HG03196 (cell line): ENCODE measurements around the gene PAX9.
"Not testable (repeated sequence)": the region's sequence is repeated elsewhere in the genome, so short reads cannot be mapped to it uniquely, and the experiment has no call there.

Experiments
- ATAC-seq: cut with Tn5 transposase; IDR thresholded peaks from one replicate; pipeline ENCODE4 v1.9.1; 2021; ENCODE audit not compliant: unreplicated experiment

The PAX9 gene

GRCh38 chr14:36672095-36672494 is 10.4 kb downstream of the PAX9 start:
- ATAC-seq: no peak

GRCh38 chr14:36674659-36675058 is 13.0 kb downstream of the PAX9 start:
- no peak for ATAC-seq

GRCh38 chr14:36675581-36675980 is 13.9 kb downstream of the PAX9 start:
- no peak for ATAC-seq

GRCh38 chr14:36676236-36676635 is 14.6 kb downstream of the PAX9 start:
- no peak for ATAC-seq

GRCh38 chr14:36682338-36682737 is 20.7 kb downstream of the PAX9 start:
- no peak for ATAC-seq

GRCh38 chr14:36683083-36683724 is 21.5 kb downstream of the PAX9 start:
- no peak for ATAC-seq

GRCh38 chr14:36684946-36685345 is 23.3 kb downstream of the PAX9 start:
- ATAC-seq: no peak

- ATAC-seq: no peak
Measured at GRCh38 chr14:36690311-36691040, 28.8 kb downstream of the PAX9 start.

- ATAC-seq: not testable (repeated sequence)
Measured at GRCh38 chr14:36699420-36699819, 37.8 kb downstream of the PAX9 start.

GRCh38 chr14:36700651-36701050 is 39.0 kb downstream of the PAX9 start:
- ATAC-seq: no peak

- ATAC-seq: no peak
Measured at GRCh38 chr14:36701132-36701531, 39.5 kb downstream of the PAX9 start.

- ATAC-seq: no peak
Measured at GRCh38 chr14:36702474-36702873, 40.8 kb downstream of the PAX9 start.

GRCh38 chr14:36707570-36707969 is 45.9 kb downstream of the PAX9 start:
- no peak for ATAC-seq

- ATAC-seq: no peak
Measured at GRCh38 chr14:36713960-36714703, 52.5 kb downstream of the PAX9 start.

GRCh38 chr14:36716614-36717184 is 55.0 kb downstream of the PAX9 start:
- ATAC-seq: no peak

GRCh38 chr14:36717363-36717762 is 55.7 kb downstream of the PAX9 start:
- ATAC-seq: no peak

- ATAC-seq: no peak
Measured at GRCh38 chr14:36718216-36718615, 56.6 kb downstream of the PAX9 start.

GRCh38 chr14:36719823-36720222 is 58.2 kb downstream of the PAX9 start:
- no peak for ATAC-seq

GRCh38 chr14:36720657-36721056 is 59.0 kb downstream of the PAX9 start:
- ATAC-seq: no peak

GRCh38 chr14:36721877-36722276 is 60.2 kb downstream of the PAX9 start:
- no peak for ATAC-seq

GRCh38 chr14:36723530-36723929 is 61.9 kb downstream of the PAX9 start:
- ATAC-seq: no peak

- ATAC-seq: no peak
Measured at GRCh38 chr14:36724162-36724561, 62.5 kb downstream of the PAX9 start.
